ENCODE measurements around the gene F2.

DNA sequence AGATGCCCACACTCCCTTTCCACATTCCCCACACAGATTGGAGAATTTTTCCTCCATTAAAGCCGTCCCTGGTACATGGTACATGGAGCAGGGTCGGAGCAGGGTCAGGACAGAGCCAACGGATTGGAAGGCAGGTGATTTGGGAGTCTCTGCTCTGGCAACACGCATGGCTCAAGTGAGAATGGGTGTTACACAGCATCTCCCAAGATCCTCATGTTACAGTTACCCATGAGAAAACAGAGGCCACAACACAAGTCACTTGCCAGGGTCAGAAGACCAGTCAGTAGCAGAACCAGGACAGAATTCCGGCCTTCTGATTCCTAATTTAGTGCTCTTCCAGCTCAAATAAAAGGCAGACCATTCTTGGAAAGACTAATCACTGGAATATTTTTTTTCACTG, 7.7 kb upstream of the F2 start:
- TF ChIP-seq, protein P1, sequence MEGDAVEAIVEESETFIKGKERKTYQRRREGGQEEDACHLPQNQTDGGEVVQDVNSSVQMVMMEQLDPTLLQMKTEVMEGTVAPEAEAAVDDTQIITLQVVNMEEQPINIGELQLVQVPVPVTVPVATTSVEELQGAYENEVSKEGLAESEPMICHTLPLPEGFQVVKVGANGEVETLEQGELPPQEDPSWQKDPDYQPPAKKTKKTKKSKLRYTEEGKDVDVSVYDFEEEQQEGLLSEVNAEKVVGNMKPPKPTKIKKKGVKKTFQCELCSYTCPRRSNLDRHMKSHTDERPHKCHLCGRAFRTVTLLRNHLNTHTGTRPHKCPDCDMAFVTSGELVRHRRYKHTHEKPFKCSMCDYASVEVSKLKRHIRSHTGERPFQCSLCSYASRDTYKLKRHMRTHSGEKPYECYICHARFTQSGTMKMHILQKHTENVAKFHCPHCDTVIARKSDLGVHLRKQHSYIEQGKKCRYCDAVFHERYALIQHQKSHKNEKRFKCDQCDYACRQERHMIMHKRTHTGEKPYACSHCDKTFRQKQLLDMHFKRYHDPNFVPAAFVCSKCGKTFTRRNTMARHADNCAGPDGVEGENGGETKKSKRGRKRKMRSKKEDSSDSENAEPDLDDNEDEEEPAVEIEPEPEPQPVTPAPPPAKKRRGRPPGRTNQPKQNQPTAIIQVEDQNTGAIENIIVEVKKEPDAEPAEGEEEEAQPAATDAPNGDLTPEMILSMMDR (conservative IDR thresholded peaks at IDR 0.05; ENCODE audit: low read length) = no peak
- TF ChIP-seq EZH2phosphoT487 (IDR thresholded peaks at IDR 0.05; ENCODE audit: borderline replicate concordance) = no peak

Measured in Loucy (cell line).